Lung microvascular endothelial cell (primary cell): Measurements from ENCODE around the gene STKLD1. TPM values are rescaled to one million over a fixed set of nuclear protein-coding genes. Genes with fewer than 3 reads are reported as not detected.
"Not testable (repeated sequence)": the region's sequence is repeated elsewhere in the genome, so short reads cannot be mapped to it uniquely, and the experiment has no call there.

Experiments used
- DNase-seq, 2 donors: peaks; one replicate each; pipeline versions ENCODE4 v3.0.0 to v3.0.0-alpha.2; 2010; ENCODE audit warnings: low read depth in 2 of 2
- total RNA-seq: library from RNA; depleted of rRNA; stranded (reverse); fragments of >200 nt; gene quantifications from 2 replicates; pipeline ENCODE4 v1.2.1, GENCODE V29; 2014

Gene STKLD1
- total RNA-seq, 1 donor from 2014 or later: 0.60 TPM

- no peak for DNase-seq
Measured at GRCh38 chr9:133360400-133361393, 15.5 kb upstream of the STKLD1 start.

- no peak for DNase-seq
Measured at GRCh38 chr9:133361507-133362092, 14.6 kb upstream of the STKLD1 start.

- no peak for DNase-seq
Measured at GRCh38 chr9:133362359-133363044, 13.7 kb upstream of the STKLD1 start.

- no peak for DNase-seq
Measured at GRCh38 chr9:133366435-133366834, 9.7 kb upstream of the STKLD1 start.

GRCh38 chr9:133367221-133367620 lies 8.9 kb upstream of the STKLD1 start:
- no peak for DNase-seq

DNA sequence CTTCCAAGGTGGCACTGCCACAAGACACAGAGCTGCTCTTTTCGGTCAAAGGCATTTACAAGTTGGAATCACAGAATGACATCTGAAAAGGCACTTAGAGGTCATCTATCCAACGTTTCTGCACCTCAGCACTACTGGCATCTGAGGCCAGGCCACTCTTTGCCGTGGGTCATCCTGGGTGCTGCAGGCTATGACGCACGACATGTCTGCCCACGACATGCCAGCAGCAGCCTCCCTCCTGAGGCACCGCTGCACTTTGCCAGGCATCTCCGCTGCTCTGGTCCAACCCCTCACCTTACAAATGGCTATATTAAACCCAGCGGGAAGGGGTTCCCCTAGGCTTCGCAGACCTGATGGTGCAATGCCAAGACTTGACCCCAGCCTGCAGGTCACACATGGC lies 8.4 kb upstream of the STKLD1 start:
- DNase-seq: no peak

DNA sequence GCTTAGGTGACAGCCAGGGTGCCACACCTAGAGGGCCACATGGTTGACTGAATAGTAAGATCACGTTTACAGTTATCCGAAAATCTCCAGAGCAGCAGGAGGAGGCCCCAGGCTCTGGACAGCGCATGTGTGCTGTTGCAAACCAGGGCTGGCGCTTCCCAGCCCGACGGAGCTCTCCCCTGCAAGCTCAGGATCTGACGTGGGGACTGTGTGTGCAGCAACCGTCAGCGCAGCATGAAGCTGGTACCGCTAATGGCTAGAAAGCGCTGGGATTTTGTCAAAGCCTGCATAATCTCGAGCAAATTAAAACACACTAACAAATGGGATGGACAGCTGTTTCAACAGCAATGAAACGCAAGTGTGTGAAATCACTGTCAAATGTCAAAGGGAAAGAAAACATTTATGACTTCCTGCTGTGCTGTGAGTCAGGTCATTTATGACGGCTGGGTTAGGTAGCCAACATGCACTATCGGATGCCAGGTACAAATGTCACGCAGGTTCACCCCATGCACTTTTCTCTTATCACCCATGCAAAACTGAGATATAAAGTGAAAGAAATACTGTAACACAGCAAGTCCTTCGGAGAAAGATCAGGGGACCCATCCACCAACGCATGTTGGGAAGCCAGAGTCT lies 7.8 kb upstream of the STKLD1 start:
- peak; percentile 11 to 78 for DNase-seq

DNA sequence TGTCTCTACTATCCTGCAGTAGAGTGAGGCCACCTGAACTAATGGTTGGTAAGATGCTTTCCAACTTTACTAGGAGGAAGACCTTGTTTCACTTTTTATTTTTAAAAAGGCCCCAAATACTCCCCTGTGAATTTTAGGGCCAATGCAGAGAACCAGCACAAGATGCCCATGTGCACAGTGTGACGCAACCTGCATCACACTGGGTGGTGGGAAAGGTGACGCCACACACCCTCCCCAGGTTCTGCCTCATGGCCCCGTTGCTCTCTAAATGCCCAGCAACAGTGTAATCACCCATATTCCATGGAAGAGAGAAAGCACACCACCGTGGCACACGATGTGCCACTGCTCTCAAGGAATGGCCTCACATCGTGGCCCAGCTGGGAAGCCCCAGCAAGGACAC lies 6.7 kb upstream of the STKLD1 start:
- no peak for DNase-seq

DNA sequence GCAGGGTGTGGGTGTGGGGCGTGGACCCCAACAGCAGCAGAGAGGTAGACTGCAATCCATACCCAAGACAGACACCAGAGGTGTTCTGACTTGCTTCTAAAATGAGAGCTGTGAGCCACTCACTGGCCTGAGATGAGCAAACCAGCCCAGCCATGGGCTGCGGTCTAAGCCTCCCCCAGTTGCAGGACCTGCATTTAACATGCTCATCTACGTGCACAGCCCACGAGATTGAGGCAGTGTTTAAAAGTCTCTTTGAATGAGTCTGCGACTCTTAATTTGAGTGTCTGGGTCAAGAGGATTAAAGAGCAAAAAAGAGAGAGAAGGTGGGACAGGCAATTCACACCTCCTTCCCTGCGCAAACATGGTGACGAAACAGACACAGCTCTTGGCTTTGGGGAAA lies 6.2 kb upstream of the STKLD1 start:
- no peak for DNase-seq

DNA sequence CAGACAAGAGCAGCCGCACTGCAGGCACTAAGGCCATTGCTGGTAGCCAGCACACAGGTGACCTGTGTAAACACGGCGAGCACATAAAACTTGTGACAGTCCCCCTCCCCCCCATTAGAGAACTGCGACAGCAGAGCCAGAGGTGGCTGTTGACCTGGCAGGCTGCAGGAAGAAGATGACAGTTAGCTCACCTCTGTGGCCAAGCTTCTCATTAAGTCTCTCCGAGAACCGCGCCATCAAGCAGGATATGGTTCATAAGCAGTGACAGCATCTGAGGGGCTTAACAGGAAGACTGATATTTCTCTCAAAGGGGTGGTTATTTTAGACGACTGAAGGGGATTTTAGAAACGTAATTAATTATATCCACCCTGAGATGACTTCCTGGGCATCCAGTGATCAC lies 5.5 kb upstream of the STKLD1 start:
- DNase-seq: no peak

DNA sequence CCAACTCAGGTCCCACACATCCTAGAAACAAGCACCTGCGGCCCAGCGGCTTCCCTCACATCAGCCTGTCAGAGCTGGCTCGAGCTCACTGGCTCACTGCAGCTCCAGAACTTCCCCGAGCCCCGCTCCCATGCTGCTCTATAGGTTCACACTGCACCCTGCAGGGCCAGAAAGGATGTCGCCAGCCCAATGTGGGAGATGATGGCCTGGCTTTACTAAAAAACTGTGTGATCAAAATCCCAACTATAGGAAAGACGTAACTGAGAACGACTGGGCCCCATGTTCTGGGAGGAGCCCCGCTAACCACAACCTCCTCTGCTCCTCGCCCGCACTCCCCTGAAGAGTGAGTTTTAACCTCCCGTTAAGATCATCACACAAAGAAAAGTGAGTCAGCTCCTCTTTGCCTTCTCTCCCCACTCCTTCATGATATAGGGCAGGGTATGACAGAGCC lies 4.9 kb upstream of the STKLD1 start:
- no peak for DNase-seq

DNA sequence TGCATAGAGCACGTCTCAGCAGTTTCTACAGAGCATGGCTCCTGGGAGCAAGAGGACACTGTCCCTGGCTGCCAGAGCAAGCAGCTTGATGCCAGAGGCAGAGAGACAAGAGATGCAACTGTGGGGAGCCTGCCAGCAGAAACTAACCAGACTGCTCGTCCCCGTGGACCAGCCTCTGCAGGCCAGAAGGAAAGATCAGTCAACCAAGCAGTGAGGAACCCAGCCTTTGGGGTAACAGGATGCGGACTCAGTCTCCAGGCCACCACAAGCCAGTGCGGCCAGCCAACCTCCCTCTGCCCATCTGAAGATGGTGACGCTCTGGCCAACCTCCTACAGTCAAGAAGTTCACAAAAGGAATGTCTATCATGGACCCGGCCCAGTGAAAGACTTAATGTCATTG lies 4.0 kb upstream of the STKLD1 start:
- no peak for DNase-seq

- peak in 1 of 2 donors; percentile 55 for DNase-seq
Measured at GRCh38 chr9:133374612-133375115, 1.5 kb upstream of the STKLD1 start.

GRCh38 chr9:133375116-133375723 lies 946 bp upstream of the STKLD1 start:
- DNase-seq: peak; percentile 41 to 42

DNA sequence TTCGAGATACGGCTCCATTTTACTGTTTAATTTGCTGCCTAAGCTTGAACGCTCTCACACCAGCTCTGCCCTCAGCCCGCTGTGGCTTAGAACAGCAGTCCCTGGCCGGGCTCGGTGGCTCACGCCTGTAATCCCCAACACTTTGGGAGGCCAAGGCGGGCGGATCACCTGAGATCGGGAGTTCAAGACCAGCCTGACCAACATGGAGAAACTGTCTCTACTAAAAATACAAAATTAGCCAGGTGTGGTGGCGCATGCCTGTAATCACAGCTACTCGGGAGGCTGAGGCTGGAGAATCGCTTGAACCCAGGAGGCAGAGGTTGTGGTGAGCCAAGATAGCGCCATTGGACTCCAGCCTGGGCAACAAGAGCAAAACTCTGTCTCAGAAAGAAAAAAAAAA lies 1.1 kb downstream of the STKLD1 start:
- DNase-seq: not testable (repeated sequence)

DNA sequence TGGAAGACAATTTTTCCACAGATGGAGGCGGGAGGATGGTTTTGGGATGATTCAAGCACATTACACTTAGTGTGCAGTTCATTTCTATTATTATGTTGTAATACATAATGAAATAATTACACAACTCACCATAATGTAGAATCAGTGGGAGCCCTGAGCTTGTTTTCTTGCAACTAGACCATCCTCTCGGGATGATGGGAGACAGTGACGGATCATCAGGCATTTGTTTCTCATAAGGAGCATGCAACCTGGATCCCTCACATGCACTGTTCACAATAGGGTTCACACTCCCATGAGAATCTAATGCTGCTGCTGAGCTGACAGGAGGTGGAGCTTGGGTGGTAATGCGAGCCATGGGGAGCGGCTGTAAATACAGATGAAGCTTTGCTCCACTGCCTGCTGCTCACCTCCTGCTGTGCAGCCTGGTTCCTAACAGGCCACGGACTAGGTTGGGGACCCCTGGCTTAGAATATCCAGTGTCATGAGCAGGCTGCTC lies 1.6 kb downstream of the STKLD1 start:
- DNase-seq: no peak

- no peak for DNase-seq
Measured at GRCh38 chr9:133378408-133378962, 2.3 kb downstream of the STKLD1 start.

GRCh38 chr9:133379153-133380086 lies 3.3 kb downstream of the STKLD1 start:
- DNase-seq: no peak

DNA sequence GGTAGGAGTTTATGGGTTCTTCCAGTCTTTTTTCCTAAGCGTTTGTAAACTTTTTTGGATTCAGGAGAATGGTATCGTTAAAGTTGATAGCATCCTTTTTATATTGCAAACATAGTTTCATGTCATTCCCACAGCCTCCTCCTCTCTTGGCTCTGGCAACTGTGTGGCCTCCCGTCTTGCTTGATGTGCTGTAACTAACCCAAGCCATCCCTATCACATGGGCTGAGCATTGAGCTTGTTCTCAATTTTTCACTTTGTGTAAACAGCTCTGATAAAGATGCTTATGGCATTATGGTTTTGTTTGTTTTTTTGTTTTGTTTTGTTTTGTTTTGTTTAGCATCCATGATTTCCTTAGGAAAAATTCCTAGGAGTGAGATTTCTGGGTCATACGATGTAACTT lies 4.6 kb downstream of the STKLD1 start:
- no peak for DNase-seq
